BLaER1 (cell line): ENCODE results near the gene TMEM141.
"Not testable (repeated sequence)": the region's sequence is repeated elsewhere in the genome, so short reads cannot be mapped to it uniquely, and the experiment has no call there.

ENCODE experiments used
- H3K27ac ChIP-seq: shearing (Covaris generic); formaldehyde crosslinking; 2 replicates; pipeline ENCODE4 v1.8.1; 2022
- H3K27me3 ChIP-seq: shearing (Covaris generic); formaldehyde crosslinking; 2 replicates; pipeline ENCODE4 v1.8.1; 2022
- H3K36me3 ChIP-seq: shearing (Covaris generic); formaldehyde crosslinking; 2 replicates; pipeline ENCODE4 v1.8.1; 2022
- H3K4me1 ChIP-seq: shearing (Covaris generic); formaldehyde crosslinking; 2 replicates; pipeline ENCODE4 v1.8.1; 2022
- H3K4me2 ChIP-seq: shearing (Covaris generic); formaldehyde crosslinking; 2 replicates; pipeline ENCODE4 v1.8.1; 2022
- H3K4me3 ChIP-seq: shearing (Covaris generic); formaldehyde crosslinking; 2 replicates; pipeline ENCODE4 v1.8.1; 2022
- H3K9ac ChIP-seq: shearing (Covaris generic); formaldehyde crosslinking; 2 replicates; pipeline ENCODE4 v1.8.1; 2022
- H3K9me3 ChIP-seq: shearing (Covaris generic); formaldehyde crosslinking; 2 replicates; pipeline ENCODE4 v1.8.1; 2022
- H4K20me1 ChIP-seq: shearing (Covaris generic); formaldehyde crosslinking; 2 replicates; pipeline ENCODE4 v1.8.1; 2022
- Cebpa-rat ChIP-seq: shearing (Covaris generic); IDR thresholded peaks from 2 replicates; pipeline ENCODE4 v1.8.1; 2022

Gene TMEM141

DNA sequence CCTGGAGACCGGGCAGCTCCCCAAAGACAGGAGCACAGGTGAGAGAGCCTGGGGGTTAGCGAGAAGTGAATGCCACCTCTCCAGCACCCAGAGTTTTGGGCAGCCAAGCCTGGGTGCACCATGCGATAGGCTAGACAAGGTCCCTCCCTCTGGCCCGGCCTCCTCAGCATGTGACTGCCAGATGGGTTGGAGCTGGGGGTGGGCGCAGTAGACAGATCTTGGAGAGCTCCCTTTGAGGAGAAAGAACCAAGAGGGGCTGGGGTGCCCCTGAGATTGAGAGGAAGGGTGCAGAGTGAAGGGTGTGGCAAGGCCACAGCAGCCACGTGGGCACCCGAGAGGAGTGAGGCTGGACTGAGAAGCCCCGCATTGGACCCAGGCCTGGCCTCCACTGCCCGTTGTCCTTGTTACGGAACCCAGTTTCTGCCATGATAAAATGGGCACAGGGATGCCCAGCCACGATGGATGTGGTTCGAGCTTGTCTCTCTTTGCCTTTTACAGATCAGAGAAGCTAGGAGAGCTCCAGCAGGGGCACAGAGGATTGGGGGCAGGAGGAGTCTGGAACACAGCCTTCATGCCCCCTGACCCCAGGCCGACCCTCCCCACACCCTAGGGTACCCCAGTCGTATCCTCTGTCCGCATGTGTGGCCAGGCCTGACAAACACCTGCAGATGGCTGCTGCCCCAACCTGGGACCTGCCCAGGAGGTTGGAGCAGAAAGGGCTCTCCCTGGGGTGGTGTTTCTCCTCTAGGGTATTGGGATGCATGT, 1.4 kb downstream of the TMEM141 start:
- Histone ChIP-seq H4K20me1 (peaks cover 17% of the 10 kb centered on the region), H3K9ac (peak overlapping the region; percentile 90; the same call in 1 of the 2 replicates), H3K36me3 (peaks cover 21% of the 10 kb centered on the region; the same call in 1 of the 2 replicates), H3K4me1 (peaks cover 84% of the 10 kb centered on the region), H3K27ac (0 out of 2 replicates have a peak overlapping the region, but pooled peaks have one; percentile 91), H3K9me3 (no peaks in the 10 kb centered on the region), H3K4me2 (peak overlapping the region; percentile 97), H3K4me3 (peak overlapping the region; percentile 82), H3K27me3 (no peaks in the 10 kb centered on the region)
- no peak for TF ChIP-seq Cebpa-rat

DNA sequence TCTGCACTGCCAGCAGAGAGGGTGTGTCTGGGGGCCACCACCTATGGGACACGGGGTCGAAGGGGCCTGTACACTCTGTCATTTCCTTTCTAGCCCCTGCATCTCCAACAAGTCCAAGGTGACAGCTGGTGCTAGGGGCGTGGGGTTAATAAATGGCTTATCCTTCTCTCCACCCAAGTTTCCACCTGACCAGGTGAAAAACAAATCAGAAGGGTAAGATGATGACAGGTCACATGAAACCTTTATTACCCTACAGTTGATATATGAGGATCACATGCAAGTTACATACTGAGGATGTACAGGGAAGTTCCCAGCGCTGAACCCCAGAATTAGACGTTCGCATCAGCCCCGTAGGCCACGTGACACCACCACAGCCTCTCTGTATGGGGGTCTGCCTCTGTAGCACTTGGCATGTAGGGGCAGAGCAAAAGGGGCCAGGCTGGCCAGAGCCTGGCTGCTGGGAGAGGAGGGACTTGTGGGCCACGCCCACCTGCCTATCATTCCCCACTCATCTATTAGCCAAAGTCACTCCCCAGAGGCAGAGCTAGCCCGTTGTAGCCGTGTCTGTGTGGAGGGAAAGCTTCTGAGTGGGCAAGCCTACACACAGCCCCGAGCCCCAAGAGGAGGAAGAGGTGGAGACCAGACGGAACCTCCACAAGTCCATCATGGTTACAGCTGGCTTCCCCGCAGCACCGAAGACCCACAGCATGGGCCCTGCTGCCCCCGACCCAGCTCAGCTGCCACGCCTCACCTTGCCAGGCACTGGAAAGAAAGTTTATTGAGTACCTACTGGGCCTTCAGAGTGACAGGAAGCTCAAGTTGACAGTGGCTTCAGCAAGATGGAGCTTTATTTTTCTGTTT, 2.2 kb downstream of the TMEM141 start:
- TF ChIP-seq Cebpa-rat = no peak
- Histone ChIP-seq H3K4me1 (peaks cover 76% of the 10 kb centered on the region), H3K4me2 (0 out of 2 replicates have a peak overlapping the region, but pooled peaks have one; percentile 3), H4K20me1 (peaks cover 17% of the 10 kb centered on the region), H3K27ac (no peak overlapping the region), H3K9me3 (no peaks in the 10 kb centered on the region), H3K4me3 (no peak overlapping the region), H3K27me3 (no peaks in the 10 kb centered on the region), H3K36me3 (peaks cover 21% of the 10 kb centered on the region; the same call in 1 of the 2 replicates), H3K9ac (no peak overlapping the region; the same call in 1 of the 2 replicates)

DNA sequence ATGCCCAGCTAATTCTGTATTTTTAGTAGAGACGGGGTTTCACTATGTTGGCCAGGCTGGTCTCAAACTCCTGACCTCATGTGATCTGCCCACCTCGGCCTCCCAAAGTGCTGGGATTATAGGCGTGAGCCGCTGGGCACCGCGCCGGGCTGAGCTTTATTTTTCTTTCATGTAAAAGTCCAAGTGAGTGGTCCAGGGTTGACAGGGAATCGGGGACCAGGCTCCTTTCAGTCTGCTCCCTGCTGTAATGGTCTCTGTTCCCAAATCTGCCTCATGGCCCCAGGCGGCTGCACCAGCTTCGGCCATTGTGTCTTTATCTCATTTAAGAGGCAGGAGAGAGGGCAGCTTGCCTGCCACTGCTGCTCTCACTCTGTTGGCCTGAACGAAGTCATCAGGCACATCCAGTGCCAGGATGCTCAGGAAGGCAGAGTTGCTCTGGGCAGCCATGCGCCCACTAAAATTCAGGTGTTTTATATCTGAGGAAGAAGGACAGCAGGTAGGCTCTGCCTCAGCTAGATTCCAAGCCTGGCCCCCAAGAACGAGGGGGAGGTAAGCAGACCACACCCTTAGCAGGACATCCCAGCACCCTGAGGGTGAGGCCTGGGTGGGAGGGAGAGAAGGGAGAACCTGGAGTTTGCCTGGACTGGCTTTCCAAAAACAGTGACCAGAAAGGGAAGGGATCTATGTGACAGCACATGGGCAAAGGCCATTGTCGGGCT, 3.3 kb downstream of the TMEM141 start:
- no peak overlapping the region for H3K27ac ChIP-seq
- peaks cover 7% of the 10 kb centered on the region for H3K27me3 ChIP-seq
- H3K9me3 ChIP-seq = no peaks in the 10 kb centered on the region
- H3K36me3 ChIP-seq = peaks cover 21% of the 10 kb centered on the region; the same call in 1 of the 2 replicates
- no peak for TF ChIP-seq Cebpa-rat
- H4K20me1 ChIP-seq = peaks cover 23% of the 10 kb centered on the region
- H3K4me2 ChIP-seq = no peak overlapping the region
- no peak overlapping the region for H3K4me3 ChIP-seq
- H3K4me1 ChIP-seq = peaks cover 74% of the 10 kb centered on the region
- H3K9ac ChIP-seq = no peak overlapping the region; the same call in 1 of the 2 replicates

DNA sequence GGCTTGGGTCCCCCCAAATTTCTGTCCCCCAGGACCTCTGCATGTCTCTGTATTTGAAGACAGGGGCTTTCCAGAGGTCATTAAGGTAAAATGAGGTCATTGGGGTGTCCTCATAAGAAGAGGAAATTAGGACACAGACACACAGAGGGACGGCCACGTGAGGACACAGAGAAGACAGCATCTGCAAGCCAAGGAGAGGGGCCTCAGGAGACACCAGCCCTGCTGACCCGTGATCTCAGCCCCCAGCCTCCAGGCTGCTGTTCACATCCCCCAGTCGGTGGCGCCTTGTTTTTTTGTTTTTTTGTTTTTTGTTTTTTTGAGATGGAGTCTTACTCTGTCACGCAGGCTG, 3.8 kb downstream of the TMEM141 start:
- Histone ChIP-seq H3K4me2 (0 out of 2 replicates have a peak overlapping the region, but pooled peaks have one; percentile 73), H3K9ac (no peak overlapping the region; the same call in 1 of the 2 replicates), H3K9me3 (no peaks in the 10 kb centered on the region), H4K20me1 (peaks cover 23% of the 10 kb centered on the region), H3K4me1 (peaks cover 75% of the 10 kb centered on the region), H3K36me3 (peaks cover 21% of the 10 kb centered on the region; the same call in 1 of the 2 replicates), H3K27ac (no peak overlapping the region), H3K27me3 (peaks cover 8% of the 10 kb centered on the region), H3K4me3 (no peak overlapping the region)
- no peak for TF ChIP-seq Cebpa-rat

DNA sequence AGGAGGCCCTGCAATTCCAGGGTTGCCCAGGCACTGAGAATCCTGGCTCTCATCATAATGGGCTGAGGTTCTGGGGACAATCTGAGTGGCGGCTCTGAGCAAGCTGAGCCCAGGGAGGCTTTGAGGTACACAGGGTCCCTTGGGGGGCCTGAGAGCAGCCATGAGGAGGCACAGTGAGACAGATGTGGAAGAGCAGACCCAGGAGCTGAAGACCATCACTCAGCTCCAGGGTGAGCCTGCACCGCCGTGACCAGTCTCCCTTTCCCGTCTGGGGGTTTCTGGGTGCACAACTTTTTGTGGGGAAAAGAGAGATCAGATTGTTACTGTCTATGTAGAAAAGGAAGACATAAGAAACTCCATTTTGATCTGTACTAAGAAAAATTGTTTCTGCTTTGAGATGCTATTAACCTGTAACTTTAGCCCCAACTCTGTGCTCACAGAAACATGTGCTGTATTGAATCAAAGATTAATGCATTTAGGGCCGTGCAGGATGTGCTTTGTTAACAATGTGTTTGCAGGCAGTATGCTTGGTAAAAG, 5.2 kb downstream of the TMEM141 start, which contains the start of gene CCDC183:
TSS of gene CCDC183 (plus strand) at position 101 of the 537 bp plus-strand sequence. CDS start at position 161, 60 bp downstream.
- Histone ChIP-seq H3K9ac (peak within 1 kb of the TSS; percentile 31; the same call in 1 of the 2 replicates), H3K4me2 (peak within 1 kb of the TSS; percentile 73), H3K4me1 (peaks cover 78% of the 10 kb centered on the region), H3K4me3 (no peak within 1 kb of the TSS), H3K27ac (no peak within 1 kb of the TSS), H3K27me3 (peaks cover 8% of the 10 kb centered on the region), H3K36me3 (peaks cover 21% of the 10 kb centered on the region; the same call in 1 of the 2 replicates), H4K20me1 (peaks cover 27% of the 10 kb centered on the region), H3K9me3 (no peaks in the 10 kb centered on the region)
- no peak for TF ChIP-seq Cebpa-rat

DNA sequence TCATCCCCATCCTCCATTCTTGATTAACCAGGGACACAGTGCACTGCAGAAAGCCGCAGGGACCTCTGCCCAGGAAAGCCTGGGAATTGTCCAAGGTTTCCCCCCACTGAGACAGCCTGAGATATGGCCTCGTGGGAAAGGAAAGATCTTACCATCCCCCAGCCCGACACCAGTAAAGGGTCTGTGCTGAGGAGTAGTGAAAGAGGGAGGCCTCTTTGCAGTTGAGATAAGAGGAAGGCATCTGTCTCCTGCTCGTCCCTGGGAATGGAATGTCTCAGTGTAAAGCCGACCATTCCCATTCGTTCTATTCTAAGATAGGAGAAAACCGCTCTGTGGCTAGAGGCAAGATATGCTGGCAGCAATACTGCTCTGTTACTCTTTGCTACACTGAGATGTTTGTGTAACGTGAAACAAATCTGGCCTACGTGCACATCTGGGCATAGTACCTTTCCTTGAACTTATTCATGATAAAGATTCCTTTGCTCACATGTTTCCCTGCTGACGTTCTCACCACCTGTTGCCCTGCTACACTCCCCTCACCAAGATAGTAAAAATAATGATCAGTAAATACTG, 5.7 kb downstream of the TMEM141 start:
- peaks cover 21% of the 10 kb centered on the region; the same call in 1 of the 2 replicates for H3K36me3 ChIP-seq
- not testable (repeated sequence) for H3K9ac ChIP-seq, H3K9me3 ChIP-seq, H3K4me3 ChIP-seq, H3K27me3 ChIP-seq, H3K27ac ChIP-seq
- H3K4me1 ChIP-seq = peaks cover 79% of the 10 kb centered on the region
- H4K20me1 ChIP-seq = peaks cover 27% of the 10 kb centered on the region
- peak overlapping the region; percentile 73 for H3K4me2 ChIP-seq

DNA sequence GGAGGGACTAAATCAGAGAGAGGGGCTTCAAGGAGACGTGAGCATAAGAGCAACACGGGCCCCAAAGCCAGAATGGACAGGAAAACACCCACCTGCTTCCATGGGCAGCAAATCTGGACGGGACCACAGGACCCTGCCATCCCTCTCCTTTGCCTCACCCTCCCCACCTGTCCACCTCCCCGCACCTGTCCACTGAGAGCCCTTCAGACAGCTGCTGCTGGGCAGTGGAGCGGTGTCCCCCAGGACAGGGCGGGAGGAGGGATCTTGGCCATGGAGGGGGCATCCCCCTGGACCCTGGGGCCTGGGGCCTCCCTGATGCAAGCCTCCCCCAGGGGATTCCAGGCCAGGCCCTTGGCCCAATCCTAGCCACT, 7.5 kb downstream of the TMEM141 start:
- H3K4me2 ChIP-seq = peak overlapping the region; percentile 92

DNA sequence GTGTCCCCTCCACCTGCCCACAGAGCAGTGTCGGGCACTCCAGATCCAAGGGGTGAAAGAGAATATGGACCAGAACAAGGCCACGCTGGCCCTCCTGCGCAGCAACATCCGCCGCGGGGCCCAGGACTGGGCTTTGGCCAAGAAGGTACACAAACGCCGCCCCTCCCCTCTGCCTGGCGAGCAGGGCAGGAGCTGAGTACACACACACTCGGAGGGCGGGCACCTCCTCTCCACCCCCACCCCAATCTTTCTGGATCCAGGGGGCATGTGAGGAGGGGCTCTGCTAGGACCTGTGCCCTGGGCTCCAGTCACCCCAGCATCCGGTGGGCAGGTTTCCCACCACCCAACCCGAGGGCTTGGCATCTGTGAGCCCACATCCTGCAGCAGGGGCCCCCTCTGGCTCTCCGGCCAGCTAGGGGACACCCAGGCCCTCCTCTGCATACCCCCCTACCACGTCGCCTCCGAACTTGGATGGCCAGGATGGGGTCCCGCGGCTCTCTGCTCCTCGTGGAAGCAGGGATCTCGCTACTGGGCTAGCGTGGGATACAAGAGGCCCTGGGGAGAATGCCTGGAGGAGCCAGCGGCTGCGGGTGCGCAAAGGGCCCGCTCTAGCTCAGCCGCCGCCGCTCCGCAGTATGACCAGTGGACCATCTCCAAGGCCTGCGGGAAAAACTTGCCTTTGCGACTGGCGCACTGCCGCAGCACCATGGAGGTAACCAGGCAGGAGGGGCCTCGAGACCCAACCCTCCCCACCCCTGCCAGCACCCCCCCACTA, 8.1 kb downstream of the TMEM141 start:
- H3K4me1 ChIP-seq = peaks cover 65% of the 10 kb centered on the region
- H4K20me1 ChIP-seq = peaks cover 10% of the 10 kb centered on the region
- H3K27me3 ChIP-seq = peaks cover 8% of the 10 kb centered on the region
- H3K27ac ChIP-seq = peak overlapping the region; percentile 64; the same call in 1 of the 2 replicates
- H3K9me3 ChIP-seq = no peaks in the 10 kb centered on the region
- TF ChIP-seq Cebpa-rat = no peak
- peak overlapping the region; percentile 92 for H3K4me2 ChIP-seq
- peak overlapping the region; percentile 62 for H3K4me3 ChIP-seq
- H3K9ac ChIP-seq = peak overlapping the region; percentile 57
- H3K36me3 ChIP-seq = peaks cover 14% of the 10 kb centered on the region; the same call in 1 of the 2 replicates

More for the DNA sequence above, 7.5 kb downstream of the TMEM141 start:
- H3K27me3 ChIP-seq = peaks cover 8% of the 10 kb centered on the region
- no peak for TF ChIP-seq Cebpa-rat
- peaks cover 13% of the 10 kb centered on the region; the same call in 1 of the 2 replicates for H3K36me3 ChIP-seq
- H3K27ac ChIP-seq = no peak overlapping the region
- no peaks in the 10 kb centered on the region for H3K9me3 ChIP-seq
- peaks cover 10% of the 10 kb centered on the region for H4K20me1 ChIP-seq
- peaks cover 67% of the 10 kb centered on the region for H3K4me1 ChIP-seq
- H3K4me3 ChIP-seq = no peak overlapping the region
- no peak overlapping the region for H3K9ac ChIP-seq
